AG10803 (cell line): ENCODE data around the gene ATXN2L.

ENCODE experiments used
- DNase-seq: peaks from one replicate; pipeline ENCODE4 v3.0.0; 2010; ENCODE audit warnings: low read depth
- H3K4me3 ChIP-seq: 2 replicates; pipeline ENCODE4 v1.5.1; 2011; ENCODE audit warnings: mild to moderate bottlenecking, low read length, control low read depth
- CTCF ChIP-seq: conservative IDR thresholded peaks from 2 replicates; pipeline ENCODE4 v1.5.1; 2011; ENCODE audit warnings: mild to moderate bottlenecking, low read length, control low read depth, inconsistent platforms

Gene ATXN2L

GRCh38 chr16:28874406-28874805 is 51.6 kb downstream of the ATXN2L start:
- no peak overlapping the region for H3K4me3 ChIP-seq
- DNase-seq = no peak
- TF ChIP-seq CTCF = no peak

GRCh38 chr16:28875134-28876018 is 52.6 kb downstream of the ATXN2L start:
- no peak overlapping the region for H3K4me3 ChIP-seq
- no peak for DNase-seq
- TF ChIP-seq CTCF = no peak

GRCh38 chr16:28876019-28876659 is 53.3 kb downstream of the ATXN2L start:
- no peak overlapping the region for H3K4me3 ChIP-seq
- TF ChIP-seq CTCF = no peak
- DNase-seq = no peak

GRCh38 chr16:28876973-28877654 is 54.3 kb downstream of the ATXN2L start:
- no peak for DNase-seq
- no peak for TF ChIP-seq CTCF
- H3K4me3 ChIP-seq = no peak overlapping the region

DNA sequence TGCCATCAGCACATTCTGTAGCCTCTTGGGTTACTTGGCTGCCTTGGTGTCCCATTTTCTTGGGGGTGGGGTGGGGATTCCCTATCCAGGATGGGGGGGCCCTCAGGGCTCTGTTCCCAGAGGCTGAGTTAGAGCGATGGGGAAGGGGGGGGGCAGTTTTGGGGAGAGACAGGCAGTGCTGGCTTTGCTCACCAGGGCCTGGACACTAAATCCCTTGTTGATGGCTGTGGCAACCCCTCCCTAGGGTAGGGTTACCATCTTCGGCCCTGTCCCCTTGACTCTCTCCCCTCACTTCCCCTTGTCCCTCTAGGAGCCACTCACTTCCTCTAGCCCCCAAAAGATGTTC is 54.8 kb downstream of the ATXN2L start:
- no peak for DNase-seq
- H3K4me3 ChIP-seq = no peak overlapping the region
- no peak for TF ChIP-seq CTCF

DNA sequence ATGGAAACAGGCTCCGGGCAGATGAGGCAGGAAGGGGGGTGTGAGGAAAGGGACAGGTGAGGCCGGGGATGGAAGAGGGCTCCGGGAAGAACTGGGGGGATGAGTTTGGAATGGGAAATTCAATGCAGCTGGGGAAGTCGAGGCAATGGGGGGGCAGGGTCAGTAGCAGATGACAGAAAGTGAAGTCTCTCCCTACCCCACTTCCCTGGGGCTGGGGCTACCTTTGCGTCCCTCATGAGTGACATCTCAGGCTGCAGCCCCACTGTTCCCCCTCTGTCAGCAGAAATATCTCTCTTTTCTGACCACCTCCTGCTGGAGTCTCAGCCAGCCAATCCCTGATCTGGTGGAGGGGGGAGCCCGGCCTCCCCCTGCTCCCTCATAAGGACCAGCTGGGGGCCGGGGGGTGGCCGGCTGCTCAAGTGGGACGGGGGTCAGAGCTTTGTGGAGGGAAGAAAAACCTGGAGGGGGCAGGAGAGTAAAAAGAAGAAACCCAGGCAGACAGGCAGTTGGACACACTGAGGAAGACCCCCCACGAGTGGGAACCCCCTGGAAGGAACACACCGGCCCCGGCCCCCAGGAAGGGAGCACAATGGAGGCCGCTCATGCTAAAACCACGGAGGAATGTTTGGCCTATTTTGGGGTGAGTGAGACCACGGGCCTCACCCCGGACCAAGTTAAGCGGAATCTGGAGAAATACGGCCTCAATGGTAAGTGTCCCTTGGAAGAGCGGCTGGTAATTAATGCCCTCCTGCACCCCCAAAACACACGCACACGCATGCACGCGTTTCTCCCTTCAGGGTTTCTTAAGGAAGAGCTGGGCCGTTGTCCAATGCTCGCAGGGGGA is 55.5 kb downstream of the ATXN2L start, which contains the start of gene ATP2A1:
Gene ATP2A1, plus strand, starts transcription at position 406 of the 844 bp plus-strand sequence. Its CDS starts 184 bp downstream, at position 590.
- peak within 1 kb of the TSS; percentile 77 for H3K4me3 ChIP-seq
- DNase-seq = no peak
- TF ChIP-seq CTCF = no peak
